ENCODE measurements around the gene ADAM15. TPM values are rescaled to one million over a fixed set of nuclear protein-coding genes. Genes with fewer than 3 reads are reported as not detected.

ADAM15 gene
- total RNA-seq, 1 donor from 2014 or later, result 69.0 TPM

DNA sequence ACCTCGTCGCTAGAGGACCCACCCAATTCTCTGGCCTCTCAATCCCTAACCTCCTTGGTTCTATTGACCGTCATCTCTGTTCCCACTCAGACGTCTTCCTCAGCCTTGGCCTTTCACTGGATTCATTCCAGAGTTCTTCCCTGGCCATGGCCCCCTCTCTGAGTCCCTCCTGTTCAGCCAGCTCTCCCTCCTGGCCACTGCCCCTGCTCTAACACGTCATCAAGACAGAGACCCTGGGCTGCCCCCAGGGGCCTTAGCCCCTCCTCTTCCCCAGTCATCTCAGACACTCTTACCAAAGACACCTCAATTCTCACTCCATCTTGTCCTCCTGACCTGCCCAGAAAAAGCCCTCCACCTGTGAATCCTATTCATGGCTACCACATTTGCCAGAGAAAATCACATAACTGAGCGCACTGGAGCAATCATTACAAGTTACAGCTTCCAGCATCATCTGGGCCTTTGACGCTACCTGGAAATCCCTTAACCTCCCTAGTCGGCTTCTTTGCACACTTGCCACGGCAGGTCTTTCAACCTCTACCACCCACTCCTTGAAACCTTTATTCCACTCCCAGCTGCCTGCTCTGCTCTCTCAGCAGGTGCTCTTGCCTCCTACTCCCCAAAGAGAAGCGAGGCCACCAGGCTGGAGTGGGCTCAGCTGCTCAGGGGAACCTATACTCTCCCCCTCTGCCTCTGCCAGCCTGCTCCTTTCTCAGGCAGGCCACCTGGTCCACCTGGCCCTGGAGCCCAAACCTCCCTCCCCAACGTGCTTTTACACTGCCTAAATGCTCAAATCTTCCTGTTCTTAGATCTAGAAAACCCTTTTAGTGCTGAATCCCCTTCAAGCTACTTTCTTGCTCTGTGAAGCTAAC is 31.5 kb upstream of the ADAM15 start:
- Mint-ChIP-seq H3K27me3 (no peaks in the 10 kb centered on the region), H3K9me3 (no peaks in the 10 kb centered on the region), H3K27ac (peak overlapping the region; percentile 49), H3K36me3 (no peaks in the 10 kb centered on the region), H3K4me3 (peak overlapping the region; percentile 58), H3K4me1 (ENCODE audit: unreplicated experiment) (peaks cover 25% of the 10 kb centered on the region)
- no peak for TF ChIP-seq CTCF (conservative IDR thresholded peaks at IDR 0.05)
- no peak for DNase-seq (ENCODE audit: extremely low spot score, unreplicated experiment)

- no peaks in the 10 kb centered on the region for H3K36me3 Mint-ChIP-seq
- H3K9me3 Mint-ChIP-seq, result no peaks in the 10 kb centered on the region
These were observed 28.8 kb upstream of the ADAM15 start for GRCh38 chr1:155022136-155022926.

GRCh38 chr1:155022927-155023236 is 28.2 kb upstream of the ADAM15 start:
- no peak overlapping the region for H3K27ac Mint-ChIP-seq
- H3K36me3 Mint-ChIP-seq, result no peaks in the 10 kb centered on the region
- no peak for TF ChIP-seq CTCF (conservative IDR thresholded peaks at IDR 0.05)
- no peak overlapping the region for H3K4me3 Mint-ChIP-seq
- peaks cover 25% of the 10 kb centered on the region for H3K4me1 Mint-ChIP-seq (ENCODE audit: unreplicated experiment)
- H3K27me3 Mint-ChIP-seq, result no peaks in the 10 kb centered on the region
- no peaks in the 10 kb centered on the region for H3K9me3 Mint-ChIP-seq
- DNase-seq (ENCODE audit: extremely low spot score, unreplicated experiment), result no peak

More at GRCh38 chr1:155022136-155022926, 28.8 kb upstream of the ADAM15 start:
- Mint-ChIP-seq H3K4me1 (ENCODE audit: unreplicated experiment) (peaks cover 25% of the 10 kb centered on the region), H3K27ac (peak overlapping the region; percentile 30), H3K27me3 (no peaks in the 10 kb centered on the region), H3K4me3 (peak overlapping the region; percentile 4)
- no peak for TF ChIP-seq CTCF (conservative IDR thresholded peaks at IDR 0.05)
- no peak for DNase-seq (ENCODE audit: extremely low spot score, unreplicated experiment)

GRCh38 chr1:155023627-155024026 is 27.5 kb upstream of the ADAM15 start:
- TF ChIP-seq CTCF (conservative IDR thresholded peaks at IDR 0.05), result no peak
- Mint-ChIP-seq H3K36me3 (no peaks in the 10 kb centered on the region), H3K27me3 (no peaks in the 10 kb centered on the region), H3K4me3 (no peak overlapping the region), H3K9me3 (no peaks in the 10 kb centered on the region), H3K27ac (peak overlapping the region; percentile 12), H3K4me1 (ENCODE audit: unreplicated experiment) (peaks cover 25% of the 10 kb centered on the region)
- DNase-seq (ENCODE audit: extremely low spot score, unreplicated experiment), result no peak

GRCh38 chr1:155024315-155024714 is 26.8 kb upstream of the ADAM15 start:
- no peak overlapping the region for H3K27ac Mint-ChIP-seq
- no peaks in the 10 kb centered on the region for H3K9me3 Mint-ChIP-seq
- no peak for TF ChIP-seq CTCF (conservative IDR thresholded peaks at IDR 0.05)
- peaks cover 19% of the 10 kb centered on the region for H3K4me1 Mint-ChIP-seq (ENCODE audit: unreplicated experiment)
- no peak overlapping the region for H3K4me3 Mint-ChIP-seq
- DNase-seq (ENCODE audit: extremely low spot score, unreplicated experiment), result no peak
- H3K36me3 Mint-ChIP-seq, result no peaks in the 10 kb centered on the region
- peaks cover 4% of the 10 kb centered on the region for H3K27me3 Mint-ChIP-seq

Measured in type B pancreatic cell (in vitro differentiated cells).